Heart left ventricle (tissue), 13 donors: Measurements from ENCODE around the gene SUN1.

Experiments used
- POLR2A ChIP-seq, 2 donors: fragments of 450-650 bp; IDR thresholded peaks; one replicate each; pipeline ENCODE4 v1.6.1; 2017; ENCODE audit warnings: antibody characterized with exemption in 2 of 2, mild to moderate bottlenecking in 2 of 2, moderate library complexity in 2 of 2
- TF ChIP-seq, protein P1 (sequence below), 12 donors: fragments of 200-600 bp; sonication (generic) in 4 of 12; IDR thresholded peaks; one replicate each; pipeline versions ENCODE4 v1.5.0 to v1.8.0; 2018 to 2022; ENCODE audit warnings: antibody characterized with exemption in 12 of 12, mild to moderate bottlenecking in 5 of 12
- donor health status: ischemic (EF 13 %, LVEDD 7.1; RV severe dilation, severe dysfunction).
- donor health status: DM: no; HTN: yes; CAD: no.
- donor health status: DM: no; HTN: no; CAD: no.
- donor health status: ischemic (EF 25% LVEDD 6.9; RV normal size, moderate dysfunction).
- donor health status: ischemic (EF 25% LVEDD 5.7; RV mildly dilated, moderate dysfunction).
- donor health status: ischemic (EF 35%, LVEDD 5.7; RV mildly dilated, moderate dysfunction).
- donor health status: nonischemic (EF 11% LVEDD 7.7; RV severe dilation, severe dysfunction).
- donor health status: DM: yes; HTN: yes; CAD: no.
- donor health status: PGD.
- donor health status: ischemic (EF 29% LVEDD 5.4; RV normal size, mild dysfunction).
- donor health status: nonischemic (EF 23%, LVEDD 6.1; RV moderate dilation, normal function).

DNA sequence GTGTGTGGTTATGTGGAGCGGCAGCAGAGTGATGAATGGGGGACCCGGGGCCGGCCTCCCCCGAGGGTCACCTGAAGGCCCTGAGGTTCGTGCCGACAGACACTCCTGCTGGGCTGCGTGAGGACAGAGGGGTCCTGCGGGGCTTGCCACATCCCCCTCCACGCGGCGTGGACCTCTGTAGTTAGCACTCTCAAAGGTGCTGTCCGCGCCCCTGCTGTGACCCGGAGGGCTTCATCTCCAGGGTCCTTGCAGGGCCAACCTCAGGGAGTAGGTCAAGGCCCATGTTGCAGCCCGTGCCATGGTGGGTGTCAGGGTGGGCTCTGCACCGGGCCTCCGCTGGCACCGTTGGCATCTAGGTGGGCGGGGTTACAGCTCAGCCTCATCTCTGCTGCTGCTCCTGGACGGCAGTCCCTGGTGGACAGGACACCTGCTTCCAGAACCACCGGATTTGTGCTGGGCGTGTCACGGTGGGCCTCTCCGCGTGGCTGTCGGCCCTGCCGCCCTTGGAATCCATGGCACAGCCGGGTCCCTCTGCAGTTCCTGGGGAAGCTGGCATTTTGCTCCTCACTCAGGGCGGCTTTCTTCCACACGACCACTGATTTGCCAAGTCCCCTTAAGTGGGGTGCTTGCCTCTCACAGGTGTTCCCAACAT is 24.3 kb downstream of the SUN1 start:
- TF ChIP-seq, protein P1, sequence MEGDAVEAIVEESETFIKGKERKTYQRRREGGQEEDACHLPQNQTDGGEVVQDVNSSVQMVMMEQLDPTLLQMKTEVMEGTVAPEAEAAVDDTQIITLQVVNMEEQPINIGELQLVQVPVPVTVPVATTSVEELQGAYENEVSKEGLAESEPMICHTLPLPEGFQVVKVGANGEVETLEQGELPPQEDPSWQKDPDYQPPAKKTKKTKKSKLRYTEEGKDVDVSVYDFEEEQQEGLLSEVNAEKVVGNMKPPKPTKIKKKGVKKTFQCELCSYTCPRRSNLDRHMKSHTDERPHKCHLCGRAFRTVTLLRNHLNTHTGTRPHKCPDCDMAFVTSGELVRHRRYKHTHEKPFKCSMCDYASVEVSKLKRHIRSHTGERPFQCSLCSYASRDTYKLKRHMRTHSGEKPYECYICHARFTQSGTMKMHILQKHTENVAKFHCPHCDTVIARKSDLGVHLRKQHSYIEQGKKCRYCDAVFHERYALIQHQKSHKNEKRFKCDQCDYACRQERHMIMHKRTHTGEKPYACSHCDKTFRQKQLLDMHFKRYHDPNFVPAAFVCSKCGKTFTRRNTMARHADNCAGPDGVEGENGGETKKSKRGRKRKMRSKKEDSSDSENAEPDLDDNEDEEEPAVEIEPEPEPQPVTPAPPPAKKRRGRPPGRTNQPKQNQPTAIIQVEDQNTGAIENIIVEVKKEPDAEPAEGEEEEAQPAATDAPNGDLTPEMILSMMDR (IDR thresholded peaks at IDR 0.05) = no peak
- TF ChIP-seq POLR2A (IDR thresholded peaks at IDR 0.05) = no peak
